Renal cortical epithelial cell (primary cell): ENCODE results near the gene POLR3B. TPM values are rescaled to one million over a fixed set of nuclear protein-coding genes. Genes with fewer than 3 reads are reported as not detected.

Source experiments
- total RNA-seq: library from RNA; depleted of rRNA; stranded (reverse); fragments of >200 nt; gene quantifications from 2 replicates; pipeline ENCODE4 v1.2.3, GENCODE V29; 2014

Gene POLR3B
- total RNA-seq, 1 donor from 2014 or later, result 17.3 TPM

Other genes starting within 250 kb of the POLR3B start
- gene NUAK1, start 218.8 kb upstream of the POLR3B start, total RNA-seq, result 10.8 and 21.4 TPM in 2 replicates
- gene CKAP4, start 109.7 kb upstream of the POLR3B start, total RNA-seq, result 82.7 and 105 TPM in 2 replicates
- 30.2 and 48.3 TPM in 2 replicates for gene TCP11L2, start 55.0 kb upstream of the POLR3B start, total RNA-seq
- gene RFX4, start 225.3 kb downstream of the POLR3B start, total RNA-seq, result not detected in 2 replicates